GM12878 (cell line): ENCODE data around the gene INTS6L. TPM values are rescaled to one million over a fixed set of nuclear protein-coding genes. Genes with fewer than 3 reads are reported as not detected.

Experiments used
- ATAC-seq: fragments of 200-7000 bp; cut with Tn5 transposase; 3 replicates; pipeline ENCODE4 v1.9.1; 2020; ENCODE audit warnings: mild to moderate bottlenecking, moderate library complexity
- BruUV-seq: library from RNA; stranded (reverse); fragments of 400-500 nt; replicated peaks from 2 replicates; lab custom pipeline; 2021; lab: Mats Ljungman, UMichigan
- CTCF ChIA-PET: fragments of 300-600 bp; sonication (Branson Sonifier 250); formaldehyde crosslinking; extraction: SDS; loops from one replicate; lab custom pipeline; 2021; ENCODE audit warnings: inconsistent platforms; lab: Yijun Ruan, JAX
- POLR2A ChIA-PET: fragments of 350-600 bp; formaldehyde crosslinking; extraction: SDS; loops from one replicate; lab custom pipeline; 2021; ENCODE audit warnings: inconsistent platforms; lab: Charles Lee
- RAD21 ChIA-PET: fragments of 300-600 bp; sonication (Branson Sonifier 250); formaldehyde crosslinking; loops from one replicate; lab custom pipeline; 2023; ENCODE audit warnings: antibody characterized with exemption; ENCODE audit not compliant: unreplicated experiment; lab: Charles Lee
- SMC1A ChIA-PET: fragments of 300-600 bp; sonication (Branson Sonifier 250); formaldehyde crosslinking; loops from one replicate; lab custom pipeline; 2023; ENCODE audit not compliant: unreplicated experiment, uncharacterized antibody; lab: Charles Lee
- DNase-seq: peaks from one replicate; pipeline ENCODE4 v3.0.0-alpha.2; 2011; ENCODE audit warnings: low read depth, low spot score
- FAIRE-seq: peaks from 3 replicates; lab custom pipeline; 2011; peaks lifted over from hg19 to GRCh38; lab: Jason Lieb, UNC
- H2AFZ ChIP-seq: 2 replicates; pipeline ENCODE4 v1.6.0; 2011; ENCODE audit warnings: low read depth, low read length, control low read depth; ENCODE audit not compliant: control insufficient read depth
- H3K27ac ChIP-seq: 2 replicates; pipeline ENCODE4 v1.5.1; 2011; ENCODE audit warnings: control low read depth; ENCODE audit not compliant: control insufficient read depth, insufficient read depth
- H3K27me3 ChIP-seq, 2 experiments: replicated peaks in 1 of 2; 2 replicates each; pipeline versions ENCODE4 v1.6.0 to v1.6.1; 2011; ENCODE audit warnings: low read length in 1 of 2; ENCODE audit not compliant: control insufficient read depth in 2 of 2, insufficient read depth in 2 of 2
- H3K36me3 ChIP-seq, 2 experiments: 2 replicates each; pipeline ENCODE4 v1.5.1; 2011; ENCODE audit warnings: low read length in 1 of 2; ENCODE audit not compliant: control insufficient read depth in 2 of 2, insufficient read depth in 2 of 2
- H3K4me1 ChIP-seq: 2 replicates; pipeline ENCODE4 v1.6.1; 2011; ENCODE audit warnings: mild to moderate bottlenecking, low read length, moderate library complexity, mixed read lengths; ENCODE audit not compliant: control insufficient read depth, insufficient read depth
- H3K4me2 ChIP-seq: 2 replicates; pipeline ENCODE4 v1.6.0; 2011; ENCODE audit warnings: control low read depth; ENCODE audit not compliant: control insufficient read depth, insufficient read depth
- H3K4me3 ChIP-seq: fragments of 200-600 bp; sonication (generic); 2 replicates; pipeline ENCODE4 v1.5.1; 2016
- H3K79me2 ChIP-seq: 2 replicates; pipeline ENCODE4 v1.6.0; 2011; ENCODE audit warnings: low read length; ENCODE audit not compliant: control insufficient read depth, insufficient read depth
- H3K9ac ChIP-seq: 2 replicates; pipeline ENCODE4 v1.8.0; 2011; ENCODE audit warnings: low read length, control low read depth, mixed read lengths; ENCODE audit not compliant: control insufficient read depth, insufficient read depth
- H3K9me3 ChIP-seq: replicated peaks from 3 replicates; pipeline ENCODE4 v1.5.1; 2011; ENCODE audit warnings: mild to moderate bottlenecking, low read length; ENCODE audit not compliant: control insufficient read depth, insufficient read depth
- H4K20me1 ChIP-seq: 2 replicates; pipeline ENCODE4 v1.6.0; 2011; ENCODE audit not compliant: control insufficient read depth, insufficient read depth
- BCL3 ChIP-seq: IDR thresholded peaks from 2 replicates; pipeline ENCODE4 v1.6.1; 2011; ENCODE audit warnings: borderline replicate concordance, low read depth, mild to moderate bottlenecking, moderate library complexity, low read length; ENCODE audit not compliant: insufficient read depth, poor library complexity, severe bottlenecking
- CHD1 ChIP-seq: IDR thresholded peaks from 2 replicates; pipeline ENCODE4 v1.6.1; 2012; ENCODE audit warnings: low read depth, low read length, improper control_type of control experiment
- CHD2 ChIP-seq: IDR thresholded peaks from 2 replicates; pipeline ENCODE4 v1.6.1; 2011; ENCODE audit warnings: low read depth, low read length, improper control_type of control experiment, borderline replicate concordance
- ELK1 ChIP-seq: IDR thresholded peaks from 2 replicates; pipeline ENCODE4 v1.6.1; 2012; ENCODE audit warnings: low read depth, low read length, improper control_type of control experiment
- GABPA ChIP-seq: IDR thresholded peaks from 2 replicates; pipeline ENCODE4 v1.6.1; 2014; ENCODE audit warnings: antibody characterized with exemption, low read depth, mild to moderate bottlenecking, inconsistent platforms
- JUND ChIP-seq: IDR thresholded peaks from 2 replicates; pipeline ENCODE4 v1.6.1; 2012; ENCODE audit warnings: low read depth, mild to moderate bottlenecking, low read length, improper control_type of control experiment, moderate library complexity
- MLLT1 ChIP-seq: fragments of 450-650 bp; IDR thresholded peaks from 2 replicates; pipeline ENCODE4 v1.6.1; 2016; ENCODE audit warnings: mild to moderate bottlenecking
- MYB ChIP-seq: fragments of 150-350 bp; IDR thresholded peaks from 2 replicates; pipeline ENCODE4 v1.6.1; 2014; ENCODE audit warnings: mild to moderate bottlenecking, low read depth, low read length, borderline replicate concordance
- NFYA ChIP-seq: IDR thresholded peaks from 2 replicates; pipeline ENCODE4 v1.6.1; 2011; ENCODE audit warnings: low read depth, mild to moderate bottlenecking, low read length, improper control_type of control experiment, borderline replicate concordance
- NR2C1 ChIP-seq: fragments of 450-650 bp; IDR thresholded peaks from 2 replicates; pipeline ENCODE4 v1.6.1; 2017; ENCODE audit warnings: antibody characterized with exemption, mild to moderate bottlenecking, moderate library complexity
- NRF1 ChIP-seq: conservative IDR thresholded peaks from 2 replicates; pipeline ENCODE4 v1.6.1; 2011; ENCODE audit warnings: mild to moderate bottlenecking, low read depth, low read length, improper control_type of control experiment
- PKNOX1 ChIP-seq: fragments of 450-650 bp; IDR thresholded peaks from 2 replicates; pipeline ENCODE4 v1.6.1; 2016; ENCODE audit warnings: mild to moderate bottlenecking
- SMC3 ChIP-seq: IDR thresholded peaks from 2 replicates; pipeline ENCODE4 v1.6.1; 2011; ENCODE audit warnings: low read length, improper control_type of control experiment, borderline replicate concordance
- SRF ChIP-seq, 2 experiments: IDR thresholded peaks; 2 replicates each; pipeline ENCODE4 v1.6.1; 2011; ENCODE audit warnings: low read depth in 2 of 2, low read length in 2 of 2, mild to moderate bottlenecking in 1 of 2, moderate library complexity in 1 of 2
- ZBTB40 ChIP-seq: fragments of 450-650 bp; IDR thresholded peaks from 2 replicates; pipeline ENCODE4 v1.6.1; 2016; ENCODE audit warnings: mild to moderate bottlenecking, moderate library complexity, borderline replicate concordance
- WGBS: methylation state at CpG from one replicate; pipeline ENCODE4 v1.1.6; 2016; ENCODE audit warnings: low lambda C conversion rate; ENCODE audit not compliant: insufficient replicate concordance, insufficient coverage; ENCODE audit errors: missing lambda C conversion rate; 5-methylcytosine and 5-hydroxymethylcytosine counted together
- in situ Hi-C: fragments of 300-500 bp; cut with MboI; formaldehyde crosslinking; loops from 9 replicates; pipeline ENCODE4 v1.14.3; 2018; ENCODE audit warnings: mixed read lengths
- intact Hi-C: fragments of 100-400 bp; cut with micrococcal nuclease; formaldehyde crosslinking; loops from one replicate; pipeline ENCODE4 v1.14.2; 2022; ENCODE audit not compliant: unreplicated experiment
- polyA plus RNA-seq, 11 experiments: library from polyadenylated mRNA; depleted of rRNA in 4 of 11; unstranded in 6 of 11; stranded (reverse) in 5 of 11; fragments of >200 nt; fragmentation: Nextera tagmentation in 4 of 11; fragmentation: Illumina TruSeq in 1 of 11; extraction: Ambion mirVana in 4 of 11; extraction: Trizol in 1 of 11; gene quantifications; 1 replicate in 1 of 11; 2 replicates in 10 of 11; pipeline versions ENCODE4 v1.2.1 to v1.2.3, GENCODE V29; 2011 to 2016; ENCODE audit warnings: inconsistent platforms in 2 of 11, missing spikeins in 2 of 11, low read depth in 1 of 11
- total RNA-seq, 4 experiments: library from RNA; depleted of rRNA in 3 of 4; stranded (reverse); fragments of >200 nt in 3 of 4; fragmentation: Illumina TruSeq in 1 of 4; extraction: Trizol in 1 of 4; gene quantifications; 2 replicates each; pipeline versions ENCODE4 v1.2.1 to v1.2.3, GENCODE V29; 2013 to 2021

INTS6L gene
- total and polyA plus RNA-seq, 10 of the 15 experiments (the other 5 are each of a cell fraction or from before 2014, with no cell fraction given): 4.9 to 84.9 (median 15.3) TPM

- H3K79me2 ChIP-seq: no peaks in the 10 kb centered on the region
- H3K27me3 ChIP-seq: no peaks in the 10 kb centered on the region
- BruUV-seq: no TSS peak
- no peak overlapping the region for H3K27ac ChIP-seq
- SMC1A ChIA-PET: no interaction called here
- H3K4me3 ChIP-seq: no peak overlapping the region
- ATAC-seq (no peak), FAIRE-seq (no peak), DNase-seq (no peak)
- H4K20me1 ChIP-seq: no peaks in the 10 kb centered on the region; the same call in 1 of the 2 replicates
- no peak overlapping the region for H3K4me2 ChIP-seq
- no peaks in the 10 kb centered on the region; a peak in 1 of 4 replicates for H3K36me3 ChIP-seq
- 53% methylated on average over 6 of the region's 6 CpGs for WGBS
- POLR2A ChIA-PET: no interaction called here
- H2AFZ ChIP-seq: no peak overlapping the region
- in situ Hi-C loops (no loop called here), intact Hi-C loops (no loop called here)
- CTCF ChIA-PET: no interaction called here
- RAD21 ChIA-PET: no interaction called here
- no peak overlapping the region for H3K9ac ChIP-seq
- H3K4me1 ChIP-seq: no peaks in the 10 kb centered on the region
- H3K9me3 ChIP-seq: no peaks in the 10 kb centered on the region
- no peak for TF ChIP-seq NRF1
- no peak for TF ChIP-seq JUND
- TF ChIP-seq PKNOX1: no peak
- TF ChIP-seq NFYA: no peak
- no peak for TF ChIP-seq BCL3
- no peak for TF ChIP-seq MYB
- no peak for TF ChIP-seq ELK1
- no peak for TF ChIP-seq MLLT1
- no peak for TF ChIP-seq SRF (IDR thresholded peaks at IDR 0.05; ENCODE audit: low read depth in 2 of 2, low read length in 2 of 2)
- TF ChIP-seq SMC3: no peak
- no peak for TF ChIP-seq NR2C1
- no peak for TF ChIP-seq GABPA
- TF ChIP-seq CHD2: no peak
- no peak for TF ChIP-seq CHD1
- TF ChIP-seq ZBTB40: no peak
Observed at GRCh38 chrX:135585153-135585552, 64.7 kb downstream of the INTS6L start.
